Adrenal gland (tissue), 12 donors: ENCODE results near the gene SDK1. TPM values are rescaled to one million over a fixed set of nuclear protein-coding genes. Genes with fewer than 3 reads are reported as not detected.

ENCODE experiments used
- DNase-seq, 7 donors: peaks; one replicate each; pipeline ENCODE4 v3.0.0-alpha.2; 2019 to 2020
- H3K27ac ChIP-seq, 5 donors: fragments of 200-600 bp; sonication (generic) in 4 of 5; 1 replicate in 3 of 5; 2 replicates in 2 of 5; pipeline versions ENCODE4 v1.5.1 to v1.8.0; 2016 to 2020; ENCODE audit warnings: mild to moderate bottlenecking in 1 of 5
- H3K27me3 ChIP-seq: fragments of 200-600 bp; 2 replicates; pipeline ENCODE4 v1.8.0; 2021
- H3K36me3 ChIP-seq, 2 donors: fragments of 200-600 bp; replicated peaks in 1 of 2; 1 replicate in 1 of 2; 2 replicates in 1 of 2; pipeline versions ENCODE4 v1.5.1 to v1.8.0; 2018 to 2022
- H3K4me1 ChIP-seq, 2 donors: fragments of 200-600 bp; replicated peaks in 1 of 2; 1 replicate in 1 of 2; 2 replicates in 1 of 2; pipeline versions ENCODE4 v1.5.1 to v1.8.0; 2018 to 2021
- H3K4me3 ChIP-seq, 4 donors: fragments of 200-600 bp; sonication (generic) in 3 of 4; one replicate each; pipeline ENCODE4 v1.5.1; 2016 to 2018
- H3K9me3 ChIP-seq, 3 donors: fragments of 200-600 bp; sonication (generic) in 1 of 3; replicated peaks in 1 of 3; 1 replicate in 2 of 3; 2 replicates in 1 of 3; pipeline versions ENCODE4 v1.5.1 to v1.8.0; 2016 to 2021
- POLR2A ChIP-seq, 2 donors: fragments of 450-650 bp; IDR thresholded peaks; one replicate each; pipeline ENCODE4 v1.6.1; 2017; ENCODE audit warnings: antibody characterized with exemption in 2 of 2, mild to moderate bottlenecking in 2 of 2, moderate library complexity in 1 of 2
- WGBS, 4 donors: extraction: QIAGEN DNeasy Blood & Tissue Kit in 2 of 4; methylation state at CpG; one replicate each; pipeline versions ENCODE4 v1.1.5 to v1.1.7; 2013 to 2017; 5-methylcytosine and 5-hydroxymethylcytosine counted together
- intact Hi-C, 2 donors: fragments of 100-400 bp; cut with DNase I; formaldehyde crosslinking; loops; one replicate each; pipeline versions ENCODE4 v1.14.1 to v1.15.0; 2022 to 2023
- polyA plus RNA-seq, 3 donors: library from polyadenylated mRNA; stranded (reverse); fragments of 200-250 nt in 2 of 3; fragments of 350-450 nt in 1 of 3; fragmentation: Illumina TruSeq in 1 of 3; extraction: RNeasy Lipid Tissue Mini Kit (QIAGEN cat#74804) in 1 of 3; gene quantifications; one replicate each; pipeline ENCODE4 v1.2.3, GENCODE V29; 2013 to 2014
- total RNA-seq, 9 donors: library from RNA; depleted of rRNA in 4 of 9; stranded (reverse); fragments of >200 nt in 4 of 9; fragments of 120-200 nt in 1 of 9; fragmentation: NEBNext Ultra II Directional in 1 of 9; extraction: Animal tissue kit (Norgen Biotek cat#: 25700) in 1 of 9; gene quantifications; one replicate each; pipeline versions ENCODE4 v1.1.0 to v1.2.4, GENCODE V29; 2013 to 2023
- TF ChIP-seq, protein P1 (sequence below), 6 experiments: fragments of 450-650 bp in 4 of 6; fragments of 200-600 bp in 2 of 6; sonication (generic) in 1 of 6; IDR thresholded peaks; 1 replicate in 5 of 6; 2 replicates in 1 of 6; pipeline versions ENCODE4 v1.5.1 to v1.8.0; 2016 to 2021; ENCODE audit warnings: antibody characterized with exemption in 6 of 6, mild to moderate bottlenecking in 2 of 6, moderate library complexity in 1 of 6
- donor health status: healthy with polysubstance abuse.
- donor health status: Bipolar disorder and iron deficiency.
- donor health status: DM: yes; HTN: yes; CAD: no.
- donor health status: DM: no; HTN: no; CAD: no.
- donor health status: DM: no; HTN: no; CAD: no.
- donor health status: DM: yes; HTN: yes; CAD: no.

The SDK1 gene
- total and polyA plus RNA-seq, 12 donors, result 0.50 to 3.6 (median 1.5) TPM

DNA sequence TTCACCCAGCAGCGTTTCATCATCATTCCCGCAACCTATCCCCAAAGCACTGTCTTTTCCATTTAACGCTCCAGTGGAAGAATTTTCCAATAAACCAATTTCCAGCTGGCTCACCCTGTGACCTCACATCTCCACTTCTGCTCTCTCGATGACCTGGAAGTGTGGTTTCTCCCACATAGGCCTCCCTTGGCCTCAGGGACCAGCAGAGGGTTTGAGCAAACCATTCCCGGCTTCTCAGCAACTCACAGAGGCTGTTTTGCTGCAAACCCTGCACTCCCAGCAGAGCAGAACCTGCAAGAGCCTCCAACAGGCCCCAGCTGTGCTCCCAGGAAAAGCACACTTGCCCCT lies 858.1 kb downstream of the SDK1 start:
- no peak overlapping the region for H3K27ac ChIP-seq
- no peaks in the 10 kb centered on the region for H3K36me3 ChIP-seq
- no peaks in the 10 kb centered on the region for H3K27me3 ChIP-seq
- H3K4me3 ChIP-seq, result no peak overlapping the region
- H3K4me1 ChIP-seq, result no peaks in the 10 kb centered on the region
- TF ChIP-seq, protein P1, sequence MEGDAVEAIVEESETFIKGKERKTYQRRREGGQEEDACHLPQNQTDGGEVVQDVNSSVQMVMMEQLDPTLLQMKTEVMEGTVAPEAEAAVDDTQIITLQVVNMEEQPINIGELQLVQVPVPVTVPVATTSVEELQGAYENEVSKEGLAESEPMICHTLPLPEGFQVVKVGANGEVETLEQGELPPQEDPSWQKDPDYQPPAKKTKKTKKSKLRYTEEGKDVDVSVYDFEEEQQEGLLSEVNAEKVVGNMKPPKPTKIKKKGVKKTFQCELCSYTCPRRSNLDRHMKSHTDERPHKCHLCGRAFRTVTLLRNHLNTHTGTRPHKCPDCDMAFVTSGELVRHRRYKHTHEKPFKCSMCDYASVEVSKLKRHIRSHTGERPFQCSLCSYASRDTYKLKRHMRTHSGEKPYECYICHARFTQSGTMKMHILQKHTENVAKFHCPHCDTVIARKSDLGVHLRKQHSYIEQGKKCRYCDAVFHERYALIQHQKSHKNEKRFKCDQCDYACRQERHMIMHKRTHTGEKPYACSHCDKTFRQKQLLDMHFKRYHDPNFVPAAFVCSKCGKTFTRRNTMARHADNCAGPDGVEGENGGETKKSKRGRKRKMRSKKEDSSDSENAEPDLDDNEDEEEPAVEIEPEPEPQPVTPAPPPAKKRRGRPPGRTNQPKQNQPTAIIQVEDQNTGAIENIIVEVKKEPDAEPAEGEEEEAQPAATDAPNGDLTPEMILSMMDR (IDR thresholded peaks at IDR 0.05), result no peak
- no peak for TF ChIP-seq POLR2A (IDR thresholded peaks at IDR 0.05)
- H3K9me3 ChIP-seq, result no peaks in the 10 kb centered on the region
- intact Hi-C loops, result no loop called here
- DNase-seq, result no peak
- WGBS, 4 donors, result 81 to 93% (median 91%) methylated on average over 5 of the region's 5 CpGs

DNA sequence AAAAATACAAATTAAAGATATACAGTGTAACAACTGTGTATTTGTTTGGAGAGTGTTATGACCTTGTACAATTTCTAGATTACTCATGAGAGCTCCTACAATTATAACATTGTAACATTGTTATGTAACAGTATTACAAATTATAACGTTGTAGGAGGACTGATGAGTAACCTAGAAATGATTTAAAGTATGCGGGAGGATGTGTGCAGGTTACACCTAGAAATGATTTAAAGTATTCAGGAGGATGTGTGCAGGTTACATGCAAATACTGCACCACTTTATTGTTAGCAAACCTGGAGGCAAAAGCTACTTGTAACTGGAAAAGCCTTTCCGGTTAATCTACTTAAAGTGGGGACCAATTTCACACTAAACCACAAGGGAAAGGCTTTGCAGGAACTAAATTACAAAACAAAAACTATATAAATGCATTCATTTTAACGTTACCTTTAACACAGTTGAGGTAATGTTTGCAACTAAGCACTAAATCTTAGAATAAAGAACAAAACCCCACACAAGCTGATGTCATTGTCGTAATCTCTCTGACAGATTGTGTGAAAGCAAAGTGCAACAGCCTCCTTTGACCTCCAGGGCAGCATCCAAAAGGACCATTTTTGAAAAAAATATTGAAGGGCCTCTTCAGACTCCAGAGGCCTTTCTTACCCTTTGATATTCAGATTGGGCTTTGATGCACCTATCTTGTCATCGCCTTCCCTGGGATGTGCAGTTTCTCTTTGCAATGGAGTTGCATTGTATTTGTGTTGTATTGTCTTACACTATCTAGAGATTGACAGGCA lies 858.9 kb downstream of the SDK1 start:
- no peak overlapping the region for H3K4me3 ChIP-seq
- H3K9me3 ChIP-seq, result no peaks in the 10 kb centered on the region
- DNase-seq, result no peak
- intact Hi-C loops, result no loop called here
- no peaks in the 10 kb centered on the region for H3K27me3 ChIP-seq
- no peaks in the 10 kb centered on the region for H3K36me3 ChIP-seq
- TF ChIP-seq POLR2A (IDR thresholded peaks at IDR 0.05), result no peak
- TF ChIP-seq, protein P1 (IDR thresholded peaks at IDR 0.05), result no peak
- no peaks in the 10 kb centered on the region for H3K4me1 ChIP-seq
- H3K27ac ChIP-seq, result no peak overlapping the region
- WGBS, 4 donors, result 64 to 76% (median 73%) methylated on average over 6 of the region's 6 CpGs

DNA sequence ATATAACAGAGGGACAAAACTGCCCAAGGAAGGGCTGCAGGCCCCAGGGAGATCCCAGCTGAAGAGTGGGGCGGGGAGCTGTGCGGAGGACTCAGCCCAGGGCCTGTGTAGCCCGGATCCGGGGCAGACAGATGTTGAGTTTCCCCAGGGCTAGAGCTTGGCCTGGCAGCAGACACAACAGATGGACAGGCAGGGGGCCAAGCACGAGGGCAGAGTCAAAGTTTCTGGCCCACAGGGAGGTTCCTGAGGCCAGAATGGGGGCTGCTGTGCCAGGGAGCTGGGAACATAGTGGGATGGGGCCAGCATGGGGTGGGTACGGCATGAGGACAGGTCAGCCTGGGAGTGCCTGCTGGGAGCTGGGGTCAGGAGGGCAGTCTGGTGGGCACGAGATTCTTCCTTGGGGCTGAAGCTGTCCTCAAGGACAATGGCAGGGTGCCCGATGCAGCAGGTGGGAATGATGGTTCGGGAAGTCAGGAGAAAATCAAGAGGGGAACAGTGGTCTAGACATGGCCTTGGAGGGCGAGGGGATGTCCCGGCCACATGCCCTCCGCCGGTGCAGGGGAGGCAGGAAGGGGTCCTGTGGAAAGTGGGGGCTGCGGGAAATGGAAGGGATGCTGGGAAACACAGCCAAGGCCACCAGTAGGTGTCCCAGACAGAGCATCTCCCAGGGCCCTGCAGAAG lies 862.0 kb downstream of the SDK1 start:
- Histone ChIP-seq H3K4me3 (no peak overlapping the region), H3K27ac (no peak overlapping the region), H3K4me1 (no peaks in the 10 kb centered on the region), H3K27me3 (no peaks in the 10 kb centered on the region), H3K36me3 (no peaks in the 10 kb centered on the region), H3K9me3 (no peaks in the 10 kb centered on the region)
- no peak for TF ChIP-seq POLR2A (IDR thresholded peaks at IDR 0.05)
- TF ChIP-seq, protein P1 (IDR thresholded peaks at IDR 0.05), result no peak
- intact Hi-C loops, result no loop called here
- WGBS, 4 donors, result 82 to 89% (median 85%) methylated on average over 14 of the region's 14 CpGs
- no peak for DNase-seq

DNA sequence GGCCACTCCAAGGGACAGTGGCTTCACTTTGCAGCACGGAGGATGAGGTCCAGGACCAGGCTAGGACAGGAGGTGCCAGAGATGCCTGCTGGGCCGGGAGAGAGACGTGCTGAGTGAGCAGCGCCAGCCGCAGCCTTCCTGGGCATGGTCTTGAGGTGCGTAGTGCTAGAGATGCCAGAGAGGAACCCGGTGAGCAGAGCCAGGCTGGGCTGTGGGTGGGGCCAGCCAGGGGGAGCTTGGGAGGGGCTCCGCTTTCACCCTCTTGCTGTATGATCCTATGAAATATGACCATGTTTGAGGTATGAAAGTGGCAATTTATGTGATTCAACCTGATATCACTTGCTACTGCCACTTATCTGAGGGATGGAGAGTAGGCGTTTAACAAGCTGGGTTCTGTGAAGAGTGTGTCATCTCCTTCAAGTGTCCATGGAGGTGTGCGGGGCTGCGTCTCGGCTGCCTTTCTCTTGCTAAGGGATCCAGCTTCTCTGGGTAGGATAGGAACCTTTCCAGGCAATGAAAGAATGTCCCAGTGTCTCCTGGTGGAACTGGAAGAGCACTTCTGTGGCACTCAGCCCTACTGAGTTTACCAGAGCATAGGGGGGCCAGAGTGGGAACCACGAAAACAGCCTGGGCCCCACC lies 862.6 kb downstream of the SDK1 start:
- Histone ChIP-seq H3K9me3 (no peaks in the 10 kb centered on the region), H3K27me3 (no peaks in the 10 kb centered on the region), H3K4me3 (no peak overlapping the region), H3K27ac (no peak overlapping the region), H3K4me1 (no peaks in the 10 kb centered on the region), H3K36me3 (no peaks in the 10 kb centered on the region)
- no peak for DNase-seq
- WGBS, 4 donors, result 86 to 91% (median 88%) methylated on average over 10 to 13 of the region's 13 CpGs
- intact Hi-C loops, result no loop called here
- TF ChIP-seq POLR2A (IDR thresholded peaks at IDR 0.05), result no peak
- TF ChIP-seq, protein P1 (IDR thresholded peaks at IDR 0.05), result no peak
